ENCODE results near the gene TP53BP2.
A peak's percentile ranks its signal among the peaks of the same experiment; 100 is the strongest.
"Not testable (repeated sequence)": the region's sequence is repeated elsewhere in the genome, so short reads cannot be mapped to it uniquely, and the experiment has no call there.

Gene TP53BP2

GRCh38 chr1:223827193-223827663 lies 18.5 kb downstream of the TP53BP2 start:
- no peak for DNase-seq

- no peak for DNase-seq
Observed at GRCh38 chr1:223825767-223826748, 19.7 kb downstream of the TP53BP2 start.

- no peak for DNase-seq
Observed at GRCh38 chr1:223824712-223825111, 21.0 kb downstream of the TP53BP2 start.

- DNase-seq: no peak
Observed at GRCh38 chr1:223824287-223824686, 21.5 kb downstream of the TP53BP2 start.

- DNase-seq: no peak
Observed at GRCh38 chr1:223820971-223821370, 24.8 kb downstream of the TP53BP2 start.

GRCh38 chr1:223820515-223820858 lies 25.3 kb downstream of the TP53BP2 start:
- no peak for DNase-seq

- DNase-seq: no peak
Observed at GRCh38 chr1:223819730-223820514, 25.8 kb downstream of the TP53BP2 start.

GRCh38 chr1:223817265-223817664 lies 28.5 kb downstream of the TP53BP2 start:
- DNase-seq: not testable (repeated sequence)

- DNase-seq: no peak
Observed at GRCh38 chr1:223815865-223816264, 29.9 kb downstream of the TP53BP2 start.

GRCh38 chr1:223815020-223815853 lies 30.5 kb downstream of the TP53BP2 start:
- DNase-seq: no peak

GRCh38 chr1:223813645-223814044 lies 32.1 kb downstream of the TP53BP2 start:
- DNase-seq: no peak

GRCh38 chr1:223811634-223812101 lies 34.1 kb downstream of the TP53BP2 start:
- peak; percentile 33 for DNase-seq

- no peak for DNase-seq
Observed at GRCh38 chr1:223810586-223810985, 35.2 kb downstream of the TP53BP2 start.

GRCh38 chr1:223809905-223810304 lies 35.8 kb downstream of the TP53BP2 start:
- DNase-seq: not testable (repeated sequence)

- DNase-seq: no peak
Observed at GRCh38 chr1:223803211-223803610, 42.5 kb downstream of the TP53BP2 start.

- DNase-seq: no peak
Observed at GRCh38 chr1:223802602-223803001, 43.1 kb downstream of the TP53BP2 start.

- DNase-seq: no peak
Observed at GRCh38 chr1:223802032-223802431, 43.7 kb downstream of the TP53BP2 start.

- no peak for DNase-seq
Observed at GRCh38 chr1:223796210-223796609, 49.5 kb downstream of the TP53BP2 start.

GRCh38 chr1:223794136-223794880 lies 51.4 kb downstream of the TP53BP2 start:
- no peak for DNase-seq

- DNase-seq: no peak
Observed at GRCh38 chr1:223793716-223794115, 52.0 kb downstream of the TP53BP2 start.

- DNase-seq: no peak
Observed at GRCh38 chr1:223792046-223792445, 53.7 kb downstream of the TP53BP2 start.

All from NCI-H1092 treated with DMSO at 0.1 percent for 48 hours (cell line).